Thyroid gland (tissue), 4 donors: Measurements from ENCODE around the gene PSME1. TPM values are rescaled to one million over a fixed set of nuclear protein-coding genes. Genes with fewer than 3 reads are reported as not detected.

ENCODE experiments used
- DNase-seq, 2 donors: peaks; one replicate each; pipeline ENCODE4 v3.0.0-alpha.2; 2019
- H3K27ac ChIP-seq, 3 donors: fragments of 200-600 bp; sonication (generic); 1 replicate in 2 of 3; 2 replicates in 1 of 3; pipeline ENCODE4 v1.5.1; 2016 to 2019; ENCODE audit warnings: mild to moderate bottlenecking in 1 of 3, moderate library complexity in 1 of 3
- H3K27me3 ChIP-seq: fragments of 200-600 bp; sonication (generic); one replicate; pipeline ENCODE4 v1.5.1; 2019
- H3K36me3 ChIP-seq, 2 donors: fragments of 200-600 bp; sonication (generic); one replicate each; pipeline ENCODE4 v1.5.1; 2016 to 2019
- H3K4me1 ChIP-seq, 2 donors: fragments of 200-600 bp; sonication (generic); one replicate each; pipeline ENCODE4 v1.5.1; 2017 to 2019
- H3K4me3 ChIP-seq, 3 donors: fragments of 200-600 bp; sonication (generic); replicated peaks in 1 of 3; 1 replicate in 2 of 3; 2 replicates in 1 of 3; pipeline ENCODE4 v1.5.1; 2016; ENCODE audit warnings: mild to moderate bottlenecking in 1 of 3
- H3K9me3 ChIP-seq: fragments of 200-600 bp; sonication (generic); one replicate; pipeline ENCODE4 v1.5.1; 2017
- POLR2A ChIP-seq, 2 donors: fragments of 450-650 bp; IDR thresholded peaks; one replicate each; pipeline ENCODE4 v1.6.1; 2017; ENCODE audit warnings: antibody characterized with exemption in 2 of 2, mild to moderate bottlenecking in 2 of 2, moderate library complexity in 1 of 2
- WGBS, 2 donors: methylation state at CpG; one replicate each; pipeline ENCODE4 v1.1.5; 2017; 5-methylcytosine and 5-hydroxymethylcytosine counted together
- intact Hi-C: fragments of 100-400 bp; cut with DNase I; formaldehyde crosslinking; loops from one replicate; pipeline ENCODE4 v1.15.1; 2023
- microRNA-seq: library from miRNA; unstranded; fragments of <30 nt; microRNA quantifications from one replicate; pipeline ENCODE4, GENCODE V29; 2016
- small RNA-seq: library from RNA; depleted of rRNA; stranded (forward); fragments of <200 nt; gene quantifications from one replicate; pipeline ENCODE3, GENCODE V24; 2016
- total RNA-seq, 4 donors: library from RNA; depleted of rRNA; stranded (reverse); fragments of >200 nt; gene quantifications; one replicate each; pipeline ENCODE4 v1.2.3, GENCODE V29; 2016
- TF ChIP-seq, protein P1 (sequence below), 6 experiments: fragments of 200-600 bp in 3 of 6; fragments of 450-650 bp in 3 of 6; sonication (generic) in 3 of 6; IDR thresholded peaks; one replicate each; pipeline ENCODE4 v1.5.1; 2016 to 2019; ENCODE audit warnings: antibody characterized with exemption in 6 of 6, mild to moderate bottlenecking in 2 of 6, inconsistent platforms in 1 of 6, moderate library complexity in 1 of 6

Gene PSME1
- total RNA-seq, 4 donors from 2014 or later: 117 to 193 (median 186) TPM

DNA sequence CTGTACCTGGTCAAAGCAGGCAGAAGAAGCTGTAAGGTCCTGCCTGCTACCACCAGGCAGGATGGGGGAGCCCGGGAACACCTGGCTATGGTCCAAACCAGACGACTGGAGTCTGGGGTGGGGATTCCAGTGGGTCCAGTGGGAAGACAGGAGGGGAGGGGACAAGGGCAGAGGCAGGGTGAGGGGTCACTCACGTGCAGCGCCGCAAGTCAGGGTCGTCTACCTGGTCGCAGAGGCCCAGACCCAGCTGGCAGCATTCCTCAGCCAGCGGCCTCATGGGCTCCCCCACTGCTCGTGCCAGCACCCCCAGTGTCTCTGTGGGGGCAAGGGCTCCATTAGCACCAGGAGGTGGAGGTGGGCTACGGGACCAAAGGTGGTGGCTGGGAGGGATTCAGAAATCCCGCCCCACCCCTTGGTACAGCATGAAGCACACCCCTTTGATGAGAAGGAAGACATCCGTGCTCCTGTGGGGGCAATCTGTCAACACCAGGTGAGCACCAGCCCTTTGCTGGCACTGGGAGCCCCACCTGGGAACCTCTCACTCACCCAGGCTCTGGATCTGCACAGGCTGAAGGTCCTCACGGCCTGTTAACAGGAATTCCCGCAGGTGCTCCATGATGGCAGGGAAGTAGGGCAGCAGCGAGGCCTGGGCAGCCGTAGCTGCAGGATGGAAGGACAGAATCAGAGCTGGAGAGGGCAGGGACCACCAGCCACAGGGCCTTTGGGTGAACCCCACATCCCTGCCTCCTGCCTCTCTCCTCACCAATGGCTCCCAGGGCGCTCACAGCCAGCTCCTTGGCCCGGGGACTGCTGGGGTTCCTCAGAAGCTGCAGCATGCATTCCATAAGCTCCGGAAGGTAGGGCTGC, 48.3 kb downstream of the PSME1 start:
- no peak overlapping the region for H3K4me3 ChIP-seq
- H3K9me3 ChIP-seq: no peaks in the 10 kb centered on the region
- H3K27me3 ChIP-seq: no peaks in the 10 kb centered on the region
- no peak for TF ChIP-seq POLR2A (IDR thresholded peaks at IDR 0.05)
- TF ChIP-seq, protein P1, sequence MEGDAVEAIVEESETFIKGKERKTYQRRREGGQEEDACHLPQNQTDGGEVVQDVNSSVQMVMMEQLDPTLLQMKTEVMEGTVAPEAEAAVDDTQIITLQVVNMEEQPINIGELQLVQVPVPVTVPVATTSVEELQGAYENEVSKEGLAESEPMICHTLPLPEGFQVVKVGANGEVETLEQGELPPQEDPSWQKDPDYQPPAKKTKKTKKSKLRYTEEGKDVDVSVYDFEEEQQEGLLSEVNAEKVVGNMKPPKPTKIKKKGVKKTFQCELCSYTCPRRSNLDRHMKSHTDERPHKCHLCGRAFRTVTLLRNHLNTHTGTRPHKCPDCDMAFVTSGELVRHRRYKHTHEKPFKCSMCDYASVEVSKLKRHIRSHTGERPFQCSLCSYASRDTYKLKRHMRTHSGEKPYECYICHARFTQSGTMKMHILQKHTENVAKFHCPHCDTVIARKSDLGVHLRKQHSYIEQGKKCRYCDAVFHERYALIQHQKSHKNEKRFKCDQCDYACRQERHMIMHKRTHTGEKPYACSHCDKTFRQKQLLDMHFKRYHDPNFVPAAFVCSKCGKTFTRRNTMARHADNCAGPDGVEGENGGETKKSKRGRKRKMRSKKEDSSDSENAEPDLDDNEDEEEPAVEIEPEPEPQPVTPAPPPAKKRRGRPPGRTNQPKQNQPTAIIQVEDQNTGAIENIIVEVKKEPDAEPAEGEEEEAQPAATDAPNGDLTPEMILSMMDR (IDR thresholded peaks at IDR 0.05): no peak
- H3K36me3 ChIP-seq: peaks cover 36 to 47% of the 10 kb centered on the region in 2 donors
- WGBS, 2 donors: 84 to 91% methylated on average over 6 to 17 of the region's 19 CpGs
- no peak overlapping the region for H3K27ac ChIP-seq
- intact Hi-C loops: no loop called here
- peaks cover 8 to 27% of the 10 kb centered on the region in 2 donors for H3K4me1 ChIP-seq
- DNase-seq: no peak

DNA sequence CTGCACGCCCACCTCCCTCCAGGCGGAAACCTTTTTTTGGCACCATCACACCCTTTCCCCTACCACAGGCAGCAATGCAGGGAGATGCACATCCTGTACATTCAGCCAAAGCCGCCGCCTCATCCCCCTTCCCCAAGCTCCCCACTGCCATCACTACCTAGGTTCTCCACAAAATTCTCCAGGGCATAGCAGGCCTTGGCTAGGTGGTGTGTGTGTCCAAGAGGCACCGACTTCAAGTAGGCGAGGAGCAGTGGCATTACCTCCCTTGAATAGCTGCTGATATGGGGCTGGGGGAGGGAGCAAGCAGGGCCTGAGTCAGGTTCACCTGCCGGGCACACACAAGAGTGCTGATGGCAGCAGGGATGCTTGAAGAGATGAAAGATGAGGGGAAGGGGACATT, 49.0 kb downstream of the PSME1 start:
- Histone ChIP-seq H3K27ac (no peak overlapping the region), H3K36me3 (peaks cover 36 to 47% of the 10 kb centered on the region in 2 donors), H3K9me3 (no peaks in the 10 kb centered on the region), H3K27me3 (no peaks in the 10 kb centered on the region), H3K4me1 (peaks cover 8 to 20% of the 10 kb centered on the region in 2 donors), H3K4me3 (no peak overlapping the region)
- TF ChIP-seq, protein P1 (IDR thresholded peaks at IDR 0.05): no peak
- no peak for TF ChIP-seq POLR2A (IDR thresholded peaks at IDR 0.05)
- no peak for DNase-seq
- intact Hi-C loops: no loop called here
- WGBS, 2 donors: 96 to 99% methylated on average over 7 of the region's 7 CpGs

DNA sequence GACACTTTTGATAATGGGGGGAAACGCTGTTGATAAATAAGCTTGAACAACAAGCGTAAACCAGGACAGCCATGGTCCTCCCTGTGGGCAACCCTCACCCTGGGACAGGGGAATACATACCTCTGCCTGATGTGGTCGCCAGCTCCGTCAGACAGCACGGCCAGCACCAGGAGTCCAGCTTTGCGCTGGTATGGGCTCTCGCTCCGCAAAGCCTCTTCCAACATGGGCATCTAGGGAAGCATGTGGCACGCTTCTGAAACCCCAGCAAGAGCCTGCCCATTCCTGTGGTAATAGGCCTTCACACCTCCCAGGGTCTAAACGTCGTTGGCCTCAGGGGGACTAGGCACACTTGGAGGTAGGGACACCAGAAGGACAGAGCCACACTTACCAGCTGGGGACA, 49.7 kb downstream of the PSME1 start:
- Histone ChIP-seq H3K36me3 (peaks cover 32 to 46% of the 10 kb centered on the region in 2 donors), H3K4me3 (no peak overlapping the region), H3K27ac (no peak overlapping the region), H3K27me3 (no peaks in the 10 kb centered on the region), H3K4me1 (peaks cover 8 to 13% of the 10 kb centered on the region in 2 donors), H3K9me3 (no peaks in the 10 kb centered on the region)
- no peak for DNase-seq
- TF ChIP-seq, protein P1 (IDR thresholded peaks at IDR 0.05): no peak
- no peak for TF ChIP-seq POLR2A (IDR thresholded peaks at IDR 0.05)
- WGBS, 2 donors: 94 to 98% methylated on average over 10 to 11 of the region's 11 CpGs
- intact Hi-C loops: no loop called here

DNA sequence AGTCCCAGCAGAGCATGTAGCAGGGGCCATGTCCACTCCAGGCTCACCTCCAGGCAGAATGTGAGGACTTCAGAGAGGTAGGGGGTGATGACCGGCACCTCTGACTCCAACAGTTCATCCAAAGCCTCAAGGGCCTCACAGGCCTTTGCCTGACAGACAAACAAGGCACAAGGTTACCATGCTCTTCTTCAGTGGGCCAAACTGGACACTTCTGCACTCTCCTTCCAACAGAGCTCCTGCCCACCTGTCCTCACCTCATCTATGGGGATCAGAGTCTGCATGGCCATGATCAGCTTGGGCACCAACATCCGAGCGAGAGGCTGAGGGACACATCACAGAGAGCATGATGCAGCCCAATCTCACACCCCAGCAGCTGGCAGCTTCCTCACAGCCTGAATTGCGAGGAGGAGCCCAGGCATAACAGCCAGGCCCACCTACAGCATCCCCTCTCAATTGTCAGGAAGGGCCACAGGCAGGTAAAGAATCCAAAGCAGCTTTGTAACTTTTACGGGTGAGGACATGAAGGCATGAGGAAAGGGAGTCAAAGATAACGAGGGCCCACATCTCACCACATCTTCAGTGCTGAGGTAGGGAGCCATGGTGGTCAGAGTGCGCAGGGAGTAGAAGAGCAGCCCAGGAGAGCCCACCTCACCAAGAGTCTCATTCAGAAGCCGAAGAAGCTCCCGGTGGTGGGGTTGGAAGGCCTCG, 51.0 kb downstream of the PSME1 start:
- Histone ChIP-seq H3K4me1 (peaks cover 8 to 13% of the 10 kb centered on the region in 2 donors), H3K4me3 (no peak overlapping the region), H3K36me3 (peaks cover 39 to 45% of the 10 kb centered on the region in 2 donors), H3K27ac (no peak overlapping the region), H3K27me3 (no peaks in the 10 kb centered on the region), H3K9me3 (no peaks in the 10 kb centered on the region)
- 91 to 96% methylated on average over 9 to 10 of the region's 10 CpGs for WGBS, 2 donors
- TF ChIP-seq POLR2A (IDR thresholded peaks at IDR 0.05): no peak
- TF ChIP-seq, protein P1 (IDR thresholded peaks at IDR 0.05): no peak
- no peak for DNase-seq
- intact Hi-C loops: no loop called here

DNA sequence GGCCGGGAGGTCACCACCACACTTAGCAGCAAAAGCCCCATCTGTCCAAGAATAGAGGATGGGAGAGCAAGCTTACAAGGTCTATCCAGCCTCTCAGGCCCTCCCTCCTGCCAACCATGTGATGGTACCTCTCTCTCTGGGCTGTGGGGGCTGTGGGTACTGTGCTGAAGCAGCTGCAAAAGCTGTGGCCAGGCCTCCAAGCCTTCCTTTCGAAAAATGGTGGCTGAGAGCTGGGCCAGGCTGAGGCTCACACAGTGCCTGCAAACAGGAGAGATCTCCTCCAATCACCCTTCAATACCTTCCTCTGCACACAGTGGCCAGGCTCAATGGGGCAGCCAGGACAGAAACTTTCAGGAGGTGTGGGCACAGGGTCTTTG, 51.5 kb downstream of the PSME1 start:
- Histone ChIP-seq H3K4me1 (peaks cover 8 to 13% of the 10 kb centered on the region in 2 donors), H3K27me3 (no peaks in the 10 kb centered on the region), H3K9me3 (no peaks in the 10 kb centered on the region), H3K27ac (no peak overlapping the region), H3K4me3 (peak overlapping the region in 1 of 3 donors; percentile 43), H3K36me3 (peaks cover 45 to 50% of the 10 kb centered on the region in 2 donors)
- no peak for TF ChIP-seq POLR2A (IDR thresholded peaks at IDR 0.05)
- DNase-seq: no peak
- intact Hi-C loops: no loop called here
- 79 to 89% methylated on average over 2 of the region's 2 CpGs for WGBS, 2 donors

Small RNA genes lying within 50 kb of the gene (microRNA-seq; reads per million reads assigned to microRNA genes)
- not detected for gene MIR7703

Small RNA genes lying within 50 kb of the gene (small RNA-seq; reads per million reads assigned to genes)
- gene IPO4 (not detected), gene IRF9 (not detected), gene RNA5SP383 (0.56 reads per million)

Other genes starting within 250 kb of the PSME1 start
- gene DHRS4, start 182.4 kb upstream of the PSME1 start, total RNA-seq: 10 to 100 TPM; 19.2 to 55.7 (median 37.7) TPM
- gene DHRS4L2, start 147.3 kb upstream of the PSME1 start, total RNA-seq: 10 to 100 TPM in 2 of 4 donors, 1 to 10 TPM in 2; 4.7 to 27.1 (median 12.6) TPM
- gene CARMIL3, start 84.2 kb upstream of the PSME1 start, total RNA-seq: 1 to 10 TPM in 2 of 4 donors, under 1 TPM in 2; 0.63 to 1.3 (median 0.99) TPM
- under 1 TPM in 1 of 4 donors, not detected in 3; 0.29 TPM for gene CPNE6, start 64.6 kb upstream of the PSME1 start, total RNA-seq
- 10 to 100 TPM; 29.8 to 47.4 (median 39.3) TPM for gene PCK2, start 41.9 kb upstream of the PSME1 start, total RNA-seq
- 100 to 1,000 TPM in 3 of 4 donors, 10 to 100 TPM in 1; 90.6 to 155 (median 132) TPM for gene DCAF11, start 21.4 kb upstream of the PSME1 start, total RNA-seq
- 10 to 100 TPM in 2 of 4 donors, 1 to 10 TPM in 2; 2.1 to 11.7 (median 8.4) TPM for gene NRL, start 21.2 kb upstream of the PSME1 start, total RNA-seq
- 1 to 10 TPM in 2 of 4 donors, under 1 TPM in 1, not detected in 1; 0.63 to 3.5 (median 2.7) TPM for gene FITM1, start 5.5 kb upstream of the PSME1 start, total RNA-seq
- gene EMC9, start 5.4 kb downstream of the PSME1 start, total RNA-seq: 10 to 100 TPM in 3 of 4 donors, 1 to 10 TPM in 1; 8.3 to 25.5 (median 16.9) TPM
- 10 to 100 TPM; 31.3 to 66.6 (median 47.5) TPM for gene PSME2, start 10.4 kb downstream of the PSME1 start, total RNA-seq
- 100 to 1,000 TPM in 1 of 4 donors, 10 to 100 TPM in 3; 30.6 to 106 (median 67.6) TPM for gene RNF31, start 11.3 kb downstream of the PSME1 start, total RNA-seq
- 10 to 100 TPM; 55.1 to 92.3 (median 70.0) TPM for gene IRF9, start 25.1 kb downstream of the PSME1 start, total RNA-seq
- 1 to 10 TPM; 4.1 to 7.1 (median 5.4) TPM for gene REC8, start 35.9 kb downstream of the PSME1 start, total RNA-seq
- gene IPO4, start 52.6 kb downstream of the PSME1 start, total RNA-seq: 10 to 100 TPM; 28.1 to 49.0 (median 31.3) TPM
- 100 to 1,000 TPM in 3 of 4 donors, 10 to 100 TPM in 1; 92.0 to 114 (median 107) TPM for gene TM9SF1, start 59.2 kb downstream of the PSME1 start, total RNA-seq
- gene TSSK4, start 69.5 kb downstream of the PSME1 start, total RNA-seq: not detected
- 10 to 100 TPM; 26.5 to 60.2 (median 46.2) TPM for gene CHMP4A, start 77.3 kb downstream of the PSME1 start, total RNA-seq
- gene MDP1, start 79.9 kb downstream of the PSME1 start, total RNA-seq: 10 to 100 TPM; 13.1 to 55.9 (median 25.4) TPM
- 100 to 1,000 TPM; 149 to 317 (median 172) TPM for gene NEDD8, start 96.2 kb downstream of the PSME1 start, total RNA-seq
- 100 to 1,000 TPM in 2 of 4 donors, 10 to 100 TPM in 2; 68.8 to 237 (median 110) TPM for gene GMPR2, start 96.7 kb downstream of the PSME1 start, total RNA-seq
- 100 to 1,000 TPM in 1 of 4 donors, 10 to 100 TPM in 3; 67.3 to 101 (median 71.6) TPM for gene TINF2, start 106.4 kb downstream of the PSME1 start, total RNA-seq
- 1 to 10 TPM; 1.9 to 2.8 (median 2.0) TPM for gene TGM1, start 127.0 kb downstream of the PSME1 start, total RNA-seq
- gene RABGGTA, start 135.4 kb downstream of the PSME1 start, total RNA-seq: 10 to 100 TPM; 29.8 to 44.8 (median 33.5) TPM
- 10 to 100 TPM; 35.2 to 59.3 (median 38.3) TPM for gene DHRS1, start 163.6 kb downstream of the PSME1 start, total RNA-seq
- 10 to 100 TPM; 16.4 to 22.3 (median 20.7) TPM for gene NOP9, start 163.7 kb downstream of the PSME1 start, total RNA-seq
- gene CIDEB, start 171.8 kb downstream of the PSME1 start, total RNA-seq: 10 to 100 TPM in 1 of 4 donors, 1 to 10 TPM in 3; 4.6 to 13.0 (median 9.5) TPM
- gene LTB4R2, start 173.9 kb downstream of the PSME1 start, total RNA-seq: 10 to 100 TPM in 2 of 4 donors, 1 to 10 TPM in 2; 6.8 to 18.5 (median 10.9) TPM
- gene LTB4R, start 175.3 kb downstream of the PSME1 start, total RNA-seq: 1 to 10 TPM; 4.2 to 7.4 (median 4.3) TPM
- 10 to 100 TPM; 35.2 to 65.4 (median 48.8) TPM for gene ADCY4, start 198.9 kb downstream of the PSME1 start, total RNA-seq
- 10 to 100 TPM; 12.4 to 21.3 (median 18.4) TPM for gene RIPK3, start 203.8 kb downstream of the PSME1 start, total RNA-seq
- gene NFATC4, start 232.0 kb downstream of the PSME1 start, total RNA-seq: 10 to 100 TPM; 19.4 to 41.3 (median 38.6) TPM